Duodenal mucosa (tissue), 2 donors: ENCODE measurements around the gene ALDH9A1.
A peak's percentile ranks its signal among the peaks of the same experiment; 100 is the strongest.
"Not testable (repeated sequence)": the region's sequence is repeated elsewhere in the genome, so short reads cannot be mapped to it uniquely, and the experiment has no call there.

Source experiments
- H3K27ac ChIP-seq: one replicate; pipeline ENCODE4 v1.7.0; 2013; ENCODE audit warnings: low read depth, low read length
- H3K27me3 ChIP-seq, 2 donors: one replicate each; pipeline ENCODE4 v1.7.0; 2013; ENCODE audit warnings: low read length in 2 of 2, control low read depth in 1 of 2; ENCODE audit not compliant: insufficient read depth in 2 of 2, control insufficient read depth in 1 of 2
- H3K36me3 ChIP-seq, 2 donors: one replicate each; pipeline ENCODE4 v1.7.0; 2013; ENCODE audit warnings: low read length in 2 of 2, control low read depth in 1 of 2; ENCODE audit not compliant: insufficient read depth in 2 of 2, control insufficient read depth in 1 of 2
- H3K4me1 ChIP-seq, 2 donors: one replicate each; pipeline ENCODE4 v1.7.0; 2013; ENCODE audit warnings: low read length in 2 of 2, control low read depth in 1 of 2; ENCODE audit not compliant: insufficient read depth in 2 of 2, control insufficient read depth in 1 of 2
- H3K4me3 ChIP-seq, 2 donors: one replicate each; pipeline ENCODE4 v1.7.0; 2013; ENCODE audit warnings: low read length in 2 of 2, low read depth in 1 of 2
- H3K9ac ChIP-seq, 2 donors: one replicate each; pipeline ENCODE4 v1.7.0; 2013; ENCODE audit warnings: low read length in 2 of 2, low read depth in 1 of 2
- H3K9me3 ChIP-seq, 2 donors: one replicate each; pipeline ENCODE4 v1.7.0; 2013; ENCODE audit warnings: low read length in 2 of 2, control low read depth in 1 of 2; ENCODE audit not compliant: control insufficient read depth in 1 of 2

ALDH9A1 gene

DNA sequence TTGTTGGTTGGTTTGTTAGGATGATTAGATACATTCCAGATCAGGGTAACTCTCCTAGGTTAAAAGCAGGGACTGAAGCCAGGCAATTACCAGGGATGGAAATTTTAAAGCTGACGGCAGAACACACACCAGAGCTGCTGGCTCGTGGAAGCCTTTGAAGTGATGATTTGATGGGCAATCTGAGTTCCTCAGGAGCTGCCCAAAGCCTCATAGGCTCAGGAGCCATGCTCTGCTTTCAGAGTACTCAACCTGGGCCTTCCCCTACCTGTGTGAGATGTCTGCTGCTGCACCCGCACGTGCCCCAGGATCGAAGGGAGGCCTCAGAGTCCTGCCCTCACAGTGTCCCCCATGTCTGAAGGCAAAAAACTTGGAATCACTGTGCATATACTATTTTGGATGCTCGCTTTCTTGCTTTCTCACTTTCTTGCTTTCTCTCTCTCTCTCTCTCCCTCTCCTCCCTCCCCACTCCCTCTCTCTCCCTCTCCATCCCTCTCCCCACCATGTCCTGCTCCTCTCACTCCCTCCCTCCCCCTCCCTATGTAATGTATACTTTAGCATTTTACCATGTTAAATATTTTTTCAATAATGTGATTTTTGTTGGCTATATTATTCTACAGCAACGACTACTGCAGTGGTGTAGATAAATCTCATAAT, 49.3 kb downstream of the ALDH9A1 start:
- H3K27me3 ChIP-seq = no peaks in the 10 kb centered on the region
- no peak overlapping the region for H3K27ac ChIP-seq
- H3K4me1 ChIP-seq = peaks cover 27 to 32% of the 10 kb centered on the region in 2 donors
- H3K36me3 ChIP-seq = peaks cover 26 to 44% of the 10 kb centered on the region in 2 donors
- no peak overlapping the region for H3K9ac ChIP-seq
- no peaks in the 10 kb centered on the region for H3K9me3 ChIP-seq
- no peak overlapping the region for H3K4me3 ChIP-seq

DNA sequence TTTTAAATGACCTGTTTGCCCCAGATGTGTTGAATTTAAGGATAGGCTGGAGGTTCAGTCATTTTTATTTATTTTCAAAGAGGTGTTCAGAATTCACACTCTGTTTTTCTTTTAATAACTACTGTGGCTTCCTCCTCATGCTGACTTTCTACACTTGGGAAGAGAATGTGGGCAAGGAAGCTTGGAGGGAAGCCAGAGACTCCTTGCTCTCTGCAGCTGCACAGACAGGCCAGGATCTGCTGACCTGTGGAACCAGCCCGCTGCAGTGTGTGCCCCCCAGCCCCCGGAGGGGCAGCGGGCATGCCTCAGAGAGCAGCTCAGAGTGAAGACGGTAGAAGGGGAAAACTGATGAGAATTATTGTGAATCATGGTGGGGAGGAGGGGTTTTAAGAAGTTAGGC, 50.4 kb downstream of the ALDH9A1 start:
- H3K4me1 ChIP-seq = peaks cover 29 to 32% of the 10 kb centered on the region in 2 donors
- no peak overlapping the region for H3K9ac ChIP-seq
- peaks cover 16 to 34% of the 10 kb centered on the region in 2 donors for H3K36me3 ChIP-seq
- H3K9me3 ChIP-seq = no peaks in the 10 kb centered on the region
- no peak overlapping the region for H3K27ac ChIP-seq
- no peaks in the 10 kb centered on the region for H3K27me3 ChIP-seq
- H3K4me3 ChIP-seq = no peak overlapping the region

DNA sequence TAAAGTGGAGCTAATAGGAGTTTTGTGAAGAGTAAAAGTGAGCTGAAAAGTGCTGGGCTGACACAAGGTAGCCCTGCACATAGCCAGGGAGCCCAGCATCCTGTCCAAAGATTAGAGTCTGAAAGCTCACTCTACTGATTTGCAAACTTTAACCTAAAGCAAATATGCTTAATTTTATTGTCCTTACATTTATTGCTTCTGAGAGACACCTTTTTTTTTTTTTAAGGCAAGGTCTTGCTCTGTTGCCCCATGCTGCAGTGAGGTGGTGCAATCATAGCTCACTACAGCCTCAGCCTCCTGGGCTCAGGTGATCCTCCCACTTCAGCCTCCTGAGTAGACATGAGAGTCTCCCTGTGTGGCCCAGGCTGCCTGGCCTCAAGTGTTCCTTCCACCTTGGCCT, 50.8 kb downstream of the ALDH9A1 start:
- Histone ChIP-seq H3K27ac (no peak overlapping the region), H3K4me3 (no peak overlapping the region), H3K4me1 (peaks cover 29 to 32% of the 10 kb centered on the region in 2 donors), H3K9me3 (no peaks in the 10 kb centered on the region), H3K27me3 (no peaks in the 10 kb centered on the region), H3K9ac (peak overlapping the region in 1 of 2 donors; percentile 26), H3K36me3 (peaks cover 13 to 31% of the 10 kb centered on the region in 2 donors)

DNA sequence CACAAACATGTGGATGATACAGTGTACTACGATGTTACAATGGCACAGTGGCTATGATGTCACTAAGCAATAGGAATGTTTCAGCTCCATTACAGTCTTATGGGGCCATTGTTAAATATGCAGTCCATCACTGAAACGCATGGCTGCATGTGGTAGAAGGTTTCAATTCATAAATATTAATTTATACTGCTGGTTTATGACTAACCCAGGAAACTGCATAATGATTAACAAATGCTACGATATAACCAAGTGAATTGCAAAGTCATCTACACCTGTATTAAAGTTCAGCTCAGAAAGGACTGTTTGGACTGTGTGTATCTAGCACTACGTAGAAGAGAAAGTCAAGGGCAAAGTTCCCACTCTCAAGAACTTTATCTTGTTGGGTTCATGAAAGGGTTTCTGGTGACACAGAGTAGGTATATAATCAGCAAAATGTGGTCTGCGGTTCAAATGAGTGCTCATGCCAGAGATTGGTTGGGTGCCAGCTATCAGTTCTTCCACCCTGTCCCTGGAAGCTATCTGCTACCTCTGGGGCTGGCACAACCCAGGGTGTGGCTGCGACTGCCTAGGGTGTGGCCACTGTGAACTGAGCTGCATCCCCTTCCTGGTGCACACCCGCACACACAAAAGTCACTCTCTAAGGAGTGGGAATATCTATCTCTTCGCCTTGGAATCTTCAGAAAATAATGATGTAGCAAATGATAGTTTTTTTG, 52.6 kb downstream of the ALDH9A1 start:
- Histone ChIP-seq H3K27ac (peak overlapping the region; percentile 57), H3K4me3 (peak overlapping the region; percentile 16 to 36), H3K27me3 (no peaks in the 10 kb centered on the region)

GRCh38 chr1:165644064-165644735, 54.2 kb downstream of the ALDH9A1 start:
- H3K36me3 ChIP-seq = peaks cover under 1 to 14% of the 10 kb centered on the region in 2 donors
- no peak overlapping the region for H3K4me3 ChIP-seq
- H3K4me1 ChIP-seq = peaks cover 45 to 54% of the 10 kb centered on the region in 2 donors
- no peaks in the 10 kb centered on the region for H3K9me3 ChIP-seq
- no peak overlapping the region for H3K9ac ChIP-seq
- H3K27ac ChIP-seq = no peak overlapping the region
- no peaks in the 10 kb centered on the region for H3K27me3 ChIP-seq

More for the DNA sequence above, 52.6 kb downstream of the ALDH9A1 start:
- no peaks in the 10 kb centered on the region for H3K9me3 ChIP-seq
- H3K36me3 ChIP-seq = peaks cover 6 to 18% of the 10 kb centered on the region in 2 donors
- peaks cover 35 to 44% of the 10 kb centered on the region in 2 donors for H3K4me1 ChIP-seq
- peak overlapping the region; percentile 3 to 45 for H3K9ac ChIP-seq

GRCh38 chr1:165641231-165641987, 57.0 kb downstream of the ALDH9A1 start:
- no peak overlapping the region for H3K4me3 ChIP-seq
- H3K9ac ChIP-seq = no peak overlapping the region
- H3K4me1 ChIP-seq = peaks cover 49 to 61% of the 10 kb centered on the region in 2 donors
- no peaks in the 10 kb centered on the region for H3K9me3 ChIP-seq
- H3K27ac ChIP-seq = no peak overlapping the region
- H3K27me3 ChIP-seq = no peaks in the 10 kb centered on the region
- H3K36me3 ChIP-seq = peaks cover 4 to 13% of the 10 kb centered on the region in 2 donors

GRCh38 chr1:165639821-165640623, 58.3 kb downstream of the ALDH9A1 start:
- Histone ChIP-seq H3K9me3 (no peaks in the 10 kb centered on the region), H3K9ac (no peak overlapping the region), H3K36me3 (peaks cover 4 to 13% of the 10 kb centered on the region in 2 donors), H3K27ac (no peak overlapping the region), H3K27me3 (no peaks in the 10 kb centered on the region), H3K4me1 (peaks cover 45 to 56% of the 10 kb centered on the region in 2 donors), H3K4me3 (no peak overlapping the region)

DNA sequence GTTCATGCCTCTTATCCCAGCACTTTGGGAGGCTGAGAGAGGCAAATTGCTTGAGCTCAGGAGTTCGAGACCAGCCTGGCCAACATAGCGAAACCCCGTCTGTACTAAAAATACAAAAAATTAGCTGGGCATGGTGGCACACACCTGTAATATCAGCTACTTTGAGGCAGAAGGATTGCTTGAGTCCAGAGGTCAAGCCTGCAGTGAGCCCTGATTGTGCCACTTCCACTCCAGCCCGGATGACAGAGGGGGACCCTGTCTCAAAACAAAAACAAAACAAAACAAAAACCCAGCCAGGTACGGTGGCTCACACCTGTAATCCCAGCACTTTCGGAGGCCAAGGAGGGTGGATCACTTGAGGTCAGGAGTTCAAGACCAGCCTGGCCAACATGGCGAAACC, 60.2 kb downstream of the ALDH9A1 start:
- H3K9ac ChIP-seq = peak overlapping the region in 1 of 2 donors; percentile 21
- H3K27me3 ChIP-seq, H3K9me3 ChIP-seq, H3K4me3 ChIP-seq, H3K27ac ChIP-seq: not testable (repeated sequence)
- H3K4me1 ChIP-seq = peaks cover 51 to 59% of the 10 kb centered on the region in 2 donors
- peaks cover 4 to 13% of the 10 kb centered on the region in 2 donors for H3K36me3 ChIP-seq

DNA sequence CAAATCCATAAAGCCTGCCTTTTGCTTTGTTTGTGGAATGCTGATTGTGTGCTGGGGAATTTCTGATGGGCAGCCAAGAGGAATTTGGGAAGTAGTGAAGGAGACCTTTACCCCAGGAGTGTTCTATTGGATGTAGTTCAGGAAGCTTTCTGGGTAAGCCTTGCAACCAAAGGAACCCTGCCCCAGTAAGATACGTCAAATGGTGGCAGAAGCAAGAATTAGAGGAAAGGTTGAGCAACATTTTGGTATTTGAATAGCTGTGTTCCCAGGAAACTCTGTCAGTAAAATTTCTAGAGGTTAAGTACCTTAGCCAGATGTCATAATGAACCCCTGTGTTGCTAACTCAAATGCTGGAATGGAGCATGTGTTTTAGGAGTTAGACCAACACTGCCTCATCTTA, 60.9 kb downstream of the ALDH9A1 start:
- H3K9ac ChIP-seq = peak overlapping the region in 1 of 2 donors; percentile 21
- no peaks in the 10 kb centered on the region for H3K9me3 ChIP-seq
- no peaks in the 10 kb centered on the region for H3K27me3 ChIP-seq
- H3K4me3 ChIP-seq = no peak overlapping the region
- H3K36me3 ChIP-seq = peaks cover 4 to 13% of the 10 kb centered on the region in 2 donors
- H3K27ac ChIP-seq = peak overlapping the region; percentile 43
- peaks cover 59 to 67% of the 10 kb centered on the region in 2 donors for H3K4me1 ChIP-seq
